ENCODE data around the gene EIF4E2.

The EIF4E2 gene

DNA sequence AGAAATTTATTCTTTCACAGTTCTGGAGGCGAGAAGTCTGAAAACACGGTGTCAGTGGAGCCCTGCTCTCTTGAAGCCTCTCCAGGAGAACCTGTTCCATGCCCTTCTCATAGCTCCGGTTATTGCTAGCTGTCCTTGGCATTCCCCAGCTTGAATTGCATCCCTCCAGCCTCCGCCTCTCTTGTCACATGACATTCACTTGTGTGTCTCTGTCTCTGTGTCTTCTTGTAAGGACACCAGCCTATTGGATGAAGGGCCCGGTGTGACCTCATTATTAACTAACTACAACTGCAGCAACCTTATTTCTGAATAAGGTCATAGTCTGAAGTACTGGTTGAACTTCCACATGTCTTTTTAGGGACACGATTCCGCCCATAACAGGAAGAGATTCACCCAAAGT, 34.9 kb upstream of the EIF4E2 start:
- no peak overlapping the region for H3K4me3 ChIP-seq (ENCODE audit: low read depth, low read length)
- no peak for DNase-seq (ENCODE audit: low read depth)
- TF ChIP-seq, protein P1, sequence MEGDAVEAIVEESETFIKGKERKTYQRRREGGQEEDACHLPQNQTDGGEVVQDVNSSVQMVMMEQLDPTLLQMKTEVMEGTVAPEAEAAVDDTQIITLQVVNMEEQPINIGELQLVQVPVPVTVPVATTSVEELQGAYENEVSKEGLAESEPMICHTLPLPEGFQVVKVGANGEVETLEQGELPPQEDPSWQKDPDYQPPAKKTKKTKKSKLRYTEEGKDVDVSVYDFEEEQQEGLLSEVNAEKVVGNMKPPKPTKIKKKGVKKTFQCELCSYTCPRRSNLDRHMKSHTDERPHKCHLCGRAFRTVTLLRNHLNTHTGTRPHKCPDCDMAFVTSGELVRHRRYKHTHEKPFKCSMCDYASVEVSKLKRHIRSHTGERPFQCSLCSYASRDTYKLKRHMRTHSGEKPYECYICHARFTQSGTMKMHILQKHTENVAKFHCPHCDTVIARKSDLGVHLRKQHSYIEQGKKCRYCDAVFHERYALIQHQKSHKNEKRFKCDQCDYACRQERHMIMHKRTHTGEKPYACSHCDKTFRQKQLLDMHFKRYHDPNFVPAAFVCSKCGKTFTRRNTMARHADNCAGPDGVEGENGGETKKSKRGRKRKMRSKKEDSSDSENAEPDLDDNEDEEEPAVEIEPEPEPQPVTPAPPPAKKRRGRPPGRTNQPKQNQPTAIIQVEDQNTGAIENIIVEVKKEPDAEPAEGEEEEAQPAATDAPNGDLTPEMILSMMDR (conservative IDR thresholded peaks at IDR 0.05; ENCODE audit: low read depth, low read length), result no peak

DNA sequence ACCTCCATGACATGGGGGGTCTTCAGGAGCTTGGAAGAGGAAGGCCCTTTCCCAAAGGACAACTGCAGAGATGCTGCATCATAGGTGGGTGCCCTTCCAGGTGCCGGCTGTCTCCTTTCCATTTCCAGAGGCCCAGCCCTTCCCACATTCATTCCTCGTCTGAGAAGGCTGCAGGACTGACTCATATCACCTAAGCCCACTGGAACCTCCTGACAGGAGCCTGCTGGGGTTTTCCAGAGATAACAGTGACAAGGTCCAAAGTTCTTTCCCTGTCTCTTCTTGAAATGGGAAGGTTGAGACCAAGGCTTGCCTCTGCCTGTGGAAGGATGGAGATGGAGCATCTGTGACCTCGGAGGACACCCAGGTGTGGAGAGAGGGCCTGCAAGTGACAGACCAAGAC, 33.9 kb upstream of the EIF4E2 start:
- H3K4me3 ChIP-seq (ENCODE audit: low read depth, low read length), result no peak overlapping the region
- TF ChIP-seq, protein P1 (conservative IDR thresholded peaks at IDR 0.05; ENCODE audit: low read depth, low read length), result no peak
- DNase-seq (ENCODE audit: low read depth), result no peak

DNA sequence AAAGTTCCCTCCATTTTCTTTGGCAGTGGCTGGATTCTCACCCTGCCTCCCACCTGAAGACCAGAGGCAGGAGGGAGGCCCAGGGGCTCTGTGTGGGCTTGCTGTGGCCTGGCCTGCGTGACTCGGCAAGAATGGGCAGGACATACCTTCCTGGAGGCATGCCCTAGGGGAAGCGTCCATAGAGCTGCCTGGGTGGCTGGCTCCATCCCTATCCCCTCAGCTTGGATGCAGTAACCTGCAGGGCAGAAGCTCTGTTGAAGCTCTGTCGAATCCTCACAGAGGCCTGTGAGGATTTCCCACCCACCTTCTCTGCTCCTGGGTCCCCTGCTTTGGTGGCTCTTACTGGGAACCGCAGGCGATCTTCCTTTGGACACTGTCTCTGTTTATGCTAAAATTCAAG, 31.6 kb upstream of the EIF4E2 start:
- no peak for DNase-seq (ENCODE audit: low read depth)
- TF ChIP-seq, protein P1 (conservative IDR thresholded peaks at IDR 0.05; ENCODE audit: low read depth, low read length), result no peak
- H3K4me3 ChIP-seq (ENCODE audit: low read depth, low read length), result no peak overlapping the region

DNA sequence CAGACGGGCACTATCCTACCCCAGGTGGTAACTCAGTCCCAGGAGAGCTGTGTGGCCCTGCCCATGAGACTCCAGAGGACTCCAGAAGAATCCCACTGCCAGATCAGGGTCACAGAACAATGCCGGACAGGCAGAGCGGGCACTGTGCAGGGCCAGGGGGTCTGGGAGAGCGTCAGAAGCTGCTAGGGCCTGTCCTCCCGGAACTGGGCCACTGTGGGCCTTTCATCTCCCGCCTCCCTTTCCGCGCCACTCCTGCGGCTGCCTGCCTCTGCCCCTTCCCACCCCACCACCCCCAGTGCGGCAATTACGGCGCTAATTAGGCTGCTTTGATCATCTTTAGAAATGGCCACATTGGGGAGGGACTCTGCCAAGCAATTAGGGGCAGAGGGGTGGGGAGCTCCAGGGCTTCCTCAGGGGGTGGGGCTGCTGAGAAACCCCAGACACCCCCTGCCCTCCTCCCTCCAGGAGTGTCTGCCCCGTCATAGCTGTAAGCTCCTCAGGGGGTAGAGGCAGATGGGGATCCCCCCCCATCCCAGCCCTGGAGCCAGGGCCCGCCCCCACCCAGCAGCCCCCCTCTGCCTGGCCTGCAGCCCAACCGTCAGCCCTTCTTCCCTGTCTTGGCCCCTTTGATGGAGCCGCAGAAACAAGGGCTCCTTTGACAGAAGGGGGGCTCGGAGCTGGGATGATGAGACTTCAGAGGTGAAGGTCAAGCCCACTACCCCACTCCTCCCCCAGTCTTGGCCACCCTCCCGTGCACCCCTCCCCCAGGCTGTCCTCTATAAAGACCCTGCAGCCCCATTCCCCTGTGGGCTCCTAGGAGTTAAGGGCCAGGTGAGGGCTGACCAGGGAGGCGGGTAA, 30.7 kb upstream of the EIF4E2 start, which contains the start of gene PRSS56:
PRSS56 (plus strand) TSS at position 808 of the 858 bp plus-strand sequence. CDS start 211 bp downstream, outside the sequence.
- H3K4me3 ChIP-seq (ENCODE audit: low read depth, low read length), result no peak within 1 kb of the TSS
- no peak for DNase-seq (ENCODE audit: low read depth)
- TF ChIP-seq, protein P1 (conservative IDR thresholded peaks at IDR 0.05; ENCODE audit: low read depth, low read length), result no peak

DNA sequence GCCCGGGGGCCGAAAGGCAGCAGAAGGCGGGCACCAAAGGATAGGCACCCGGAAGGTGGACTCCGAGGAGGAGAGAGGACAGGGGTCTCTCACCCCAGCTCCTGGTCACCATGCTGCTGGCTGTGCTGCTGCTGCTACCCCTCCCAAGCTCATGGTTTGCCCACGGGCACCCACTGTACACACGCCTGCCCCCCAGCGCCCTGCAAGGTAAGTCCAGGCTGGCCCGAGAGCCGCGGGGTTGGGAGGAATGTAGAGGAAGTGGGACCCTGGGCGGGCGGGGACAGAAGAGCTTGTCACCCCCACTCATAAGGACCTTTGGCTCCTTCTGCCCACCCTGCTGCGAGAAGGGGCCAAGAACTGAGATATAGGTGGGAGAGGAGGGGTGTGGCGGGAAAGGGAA, 30.0 kb upstream of the EIF4E2 start:
- TF ChIP-seq, protein P1 (conservative IDR thresholded peaks at IDR 0.05; ENCODE audit: low read depth, low read length), result no peak
- H3K4me3 ChIP-seq (ENCODE audit: low read depth, low read length), result no peak overlapping the region
- DNase-seq (ENCODE audit: low read depth), result no peak

DNA sequence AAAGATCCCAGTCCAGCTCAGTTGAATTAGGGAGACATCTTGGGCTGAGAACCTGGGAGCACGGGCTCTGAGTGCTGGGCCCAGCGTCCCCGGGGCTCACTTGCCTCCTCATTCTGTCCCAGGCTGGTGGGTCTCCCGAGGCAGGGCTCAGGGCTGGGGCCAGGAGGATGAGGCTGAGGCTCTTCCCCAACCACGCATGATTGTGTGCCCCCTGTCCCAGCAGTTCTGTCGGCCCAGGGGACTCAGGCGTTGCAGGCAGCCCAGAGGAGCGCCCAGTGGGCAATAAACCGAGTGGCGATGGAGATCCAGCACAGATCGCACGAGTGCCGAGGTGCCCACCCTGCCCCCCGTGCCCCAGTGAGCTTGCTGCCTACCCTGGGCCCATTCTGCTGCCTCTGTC, 29.4 kb upstream of the EIF4E2 start:
- H3K4me3 ChIP-seq (ENCODE audit: low read depth, low read length), result no peak overlapping the region
- TF ChIP-seq, protein P1 (conservative IDR thresholded peaks at IDR 0.05; ENCODE audit: low read depth, low read length), result no peak
- no peak for DNase-seq (ENCODE audit: low read depth)

All from choroid plexus epithelial cell (primary cell).